K562 (cell line): Measurements from ENCODE around the gene ZNF624. TPM values are rescaled to one million over a fixed set of nuclear protein-coding genes. Genes with fewer than 3 reads are reported as not detected.

Source experiments
- ATF2 ChIP-seq: sonication (generic); formaldehyde crosslinking; IDR thresholded peaks from 2 replicates; pipeline ENCODE4 v1.8.1; 2022; ENCODE audit warnings: missing genetic modification reagents
- EP300 ChIP-seq: IDR thresholded peaks from 2 replicates; pipeline ENCODE4 v1.6.1; 2012; ENCODE audit warnings: low read length, improper control_type of control experiment
- GABPA ChIP-seq: fragments of 200-800 bp; sonication (Bioruptor generic); conservative IDR thresholded peaks from 2 replicates; pipeline ENCODE4 v1.6.1; 2016; ENCODE audit warnings: low read depth, missing genetic modification characterization, missing compliant biosample characterization
- MXI1 ChIP-seq: IDR thresholded peaks from 2 replicates; pipeline ENCODE4 v1.6.1; 2011; ENCODE audit warnings: low read depth, mild to moderate bottlenecking, improper control_type of control experiment, low read length
- RFX1 ChIP-seq: fragments of 450-650 bp; IDR thresholded peaks from 2 replicates; pipeline ENCODE4 v1.6.1; 2016; ENCODE audit warnings: mild to moderate bottlenecking, moderate library complexity
- USF1 ChIP-seq: sonication (generic); formaldehyde crosslinking; IDR thresholded peaks from 2 replicates; pipeline ENCODE4 v1.9.0; 2022; ENCODE audit warnings: mild to moderate bottlenecking, missing genetic modification reagents
- VEZF1 ChIP-seq: fragments of 200-800 bp; sonication (Bioruptor generic); IDR thresholded peaks from 2 replicates; pipeline ENCODE4 v1.6.1; 2017; ENCODE audit warnings: missing genetic modification characterization, missing compliant biosample characterization
- polyA plus RNA-seq, 8 experiments: library from polyadenylated mRNA; depleted of rRNA in 4 of 8; stranded (reverse) in 5 of 8; unstranded in 3 of 8; fragments of >200 nt; fragmentation: Nextera tagmentation in 2 of 8; fragmentation: Illumina TruSeq in 1 of 8; extraction: Ambion mirVana in 2 of 8; extraction: Trizol in 1 of 8; gene quantifications; 2 replicates each; pipeline versions ENCODE4 v1.2.1 to v1.2.3, GENCODE V29; 2011 to 2014; ENCODE audit warnings: inconsistent platforms in 1 of 8, missing spikeins in 1 of 8
- total RNA-seq, 7 experiments: library from RNA; depleted of rRNA in 6 of 7; stranded (reverse); fragments of >200 nt in 6 of 7; fragmentation: Illumina TruSeq in 2 of 7; extraction: Trizol in 2 of 7; gene quantifications; 2 replicates each; pipeline versions ENCODE4 v1.2.1 to v1.2.3, GENCODE V29; 2011 to 2021; ENCODE audit warnings: low replicate concordance in 1 of 7
- TF ChIP-seq, protein P1 (sequence below): fragments of 250-450 bp; sonication (Bioruptor Pico); IDR thresholded peaks from 2 replicates; pipeline ENCODE4 v1.8.0; 2021; ENCODE audit warnings: mild to moderate bottlenecking, moderate library complexity
- TF ChIP-seq, protein P2 (sequence below): sonication (generic); formaldehyde crosslinking; IDR thresholded peaks from 2 replicates; pipeline ENCODE4 v1.8.1; 2023; ENCODE audit warnings: mild to moderate bottlenecking, missing genetic modification reagents

The ZNF624 gene
- total and polyA plus RNA-seq, 9 of the 15 experiments (the other 6 are each of a cell fraction or from before 2014, with no cell fraction given), result 0.34 to 2.1 (median 1.1) TPM

GRCh38 chr17:16589097-16589969 is 64.3 kb downstream of the ZNF624 start (continued):
- TF ChIP-seq VEZF1 (no peak), EP300 (no peak), USF1 (CRISPR knock-in tag) (no peak), GABPA (tag) (no peak), ATF2 (CRISPR knock-in tag) (no peak), MXI1 (no peak), RFX1 (no peak)
- TF ChIP-seq, protein P1, sequence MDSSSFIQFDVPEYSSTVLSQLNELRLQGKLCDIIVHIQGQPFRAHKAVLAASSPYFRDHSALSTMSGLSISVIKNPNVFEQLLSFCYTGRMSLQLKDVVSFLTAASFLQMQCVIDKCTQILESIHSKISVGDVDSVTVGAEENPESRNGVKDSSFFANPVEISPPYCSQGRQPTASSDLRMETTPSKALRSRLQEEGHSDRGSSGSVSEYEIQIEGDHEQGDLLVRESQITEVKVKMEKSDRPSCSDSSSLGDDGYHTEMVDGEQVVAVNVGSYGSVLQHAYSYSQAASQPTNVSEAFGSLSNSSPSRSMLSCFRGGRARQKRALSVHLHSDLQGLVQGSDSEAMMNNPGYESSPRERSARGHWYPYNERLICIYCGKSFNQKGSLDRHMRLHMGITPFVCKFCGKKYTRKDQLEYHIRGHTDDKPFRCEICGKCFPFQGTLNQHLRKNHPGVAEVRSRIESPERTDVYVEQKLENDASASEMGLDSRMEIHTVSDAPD (CRISPR knock-in tag), result no peak
- TF ChIP-seq, protein P2, sequence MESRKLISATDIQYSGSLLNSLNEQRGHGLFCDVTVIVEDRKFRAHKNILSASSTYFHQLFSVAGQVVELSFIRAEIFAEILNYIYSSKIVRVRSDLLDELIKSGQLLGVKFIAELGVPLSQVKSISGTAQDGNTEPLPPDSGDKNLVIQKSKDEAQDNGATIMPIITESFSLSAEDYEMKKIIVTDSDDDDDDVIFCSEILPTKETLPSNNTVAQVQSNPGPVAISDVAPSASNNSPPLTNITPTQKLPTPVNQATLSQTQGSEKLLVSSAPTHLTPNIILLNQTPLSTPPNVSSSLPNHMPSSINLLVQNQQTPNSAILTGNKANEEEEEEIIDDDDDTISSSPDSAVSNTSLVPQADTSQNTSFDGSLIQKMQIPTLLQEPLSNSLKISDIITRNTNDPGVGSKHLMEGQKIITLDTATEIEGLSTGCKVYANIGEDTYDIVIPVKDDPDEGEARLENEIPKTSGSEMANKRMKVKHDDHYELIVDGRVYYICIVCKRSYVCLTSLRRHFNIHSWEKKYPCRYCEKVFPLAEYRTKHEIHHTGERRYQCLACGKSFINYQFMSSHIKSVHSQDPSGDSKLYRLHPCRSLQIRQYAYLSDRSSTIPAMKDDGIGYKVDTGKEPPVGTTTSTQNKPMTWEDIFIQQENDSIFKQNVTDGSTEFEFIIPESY, result 0 out of 2 replicates have a peak, but pooled peaks have one; percentile 14
